HG02884 (cell line): ENCODE results near the gene TNFSF9.
"Not testable (repeated sequence)": the region's sequence is repeated elsewhere in the genome, so short reads cannot be mapped to it uniquely, and the experiment has no call there.

Experiments used
- ATAC-seq: cut with Tn5 transposase; IDR thresholded peaks from one replicate; pipeline ENCODE4 v1.9.1; 2021; ENCODE audit warnings: mild to moderate bottlenecking, moderate library complexity; ENCODE audit not compliant: unreplicated experiment

The TNFSF9 gene

DNA sequence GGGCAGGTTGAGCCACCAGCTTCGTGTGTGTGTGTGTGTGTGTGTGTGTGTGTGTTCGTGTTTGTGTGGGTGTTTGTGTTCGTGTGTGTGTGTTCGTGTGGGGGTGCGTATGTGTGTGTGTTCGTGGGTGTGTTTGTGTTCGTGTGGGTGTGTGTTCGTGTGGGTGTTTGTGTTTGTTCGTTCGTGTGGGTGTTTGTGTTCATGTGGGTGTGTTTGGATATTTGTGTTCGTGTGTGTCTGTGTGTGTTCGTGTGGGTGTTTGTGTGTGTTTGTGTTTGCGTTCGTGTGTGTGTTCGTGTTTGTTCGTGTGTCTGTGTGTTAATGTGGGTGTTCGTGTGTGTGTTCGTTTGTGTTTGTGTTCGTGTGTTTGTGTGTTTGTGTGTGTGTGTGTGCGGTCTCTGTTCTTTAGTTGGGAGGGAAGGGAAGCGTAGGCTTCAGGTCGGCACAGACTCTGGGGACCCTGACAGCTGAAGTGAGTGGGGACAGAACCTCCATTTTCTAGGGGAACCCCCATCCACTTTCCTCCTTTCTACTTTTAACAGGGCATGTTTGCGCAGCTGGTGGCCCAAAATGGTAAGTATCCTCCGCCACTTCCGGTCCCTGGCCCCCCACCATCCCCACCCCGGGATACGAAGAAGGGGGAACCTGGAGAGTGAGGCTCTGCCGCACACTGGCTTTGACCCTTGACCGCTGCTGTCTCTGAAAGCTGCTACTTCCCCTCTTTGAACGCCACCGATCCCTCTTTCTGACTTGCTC lies 1.6 kb downstream of the TNFSF9 start:
- ATAC-seq: no peak

DNA sequence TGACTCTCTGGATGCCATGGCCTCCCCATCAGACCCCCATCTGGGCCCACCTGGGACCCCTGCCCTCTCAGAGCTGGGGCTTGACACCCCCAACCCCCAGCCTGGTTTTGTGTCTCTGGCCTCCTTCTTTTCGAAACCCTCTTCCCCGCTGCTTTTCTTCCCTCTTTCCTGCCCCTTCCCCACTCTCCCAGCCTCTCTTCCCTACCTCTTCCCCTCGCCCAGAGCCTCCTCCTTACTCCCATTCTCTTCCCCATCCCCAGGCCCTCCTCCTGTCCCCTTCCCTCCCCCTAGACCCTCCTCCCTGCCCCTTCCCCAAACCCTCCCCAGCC lies 2.1 kb downstream of the TNFSF9 start:
- no peak for ATAC-seq

DNA sequence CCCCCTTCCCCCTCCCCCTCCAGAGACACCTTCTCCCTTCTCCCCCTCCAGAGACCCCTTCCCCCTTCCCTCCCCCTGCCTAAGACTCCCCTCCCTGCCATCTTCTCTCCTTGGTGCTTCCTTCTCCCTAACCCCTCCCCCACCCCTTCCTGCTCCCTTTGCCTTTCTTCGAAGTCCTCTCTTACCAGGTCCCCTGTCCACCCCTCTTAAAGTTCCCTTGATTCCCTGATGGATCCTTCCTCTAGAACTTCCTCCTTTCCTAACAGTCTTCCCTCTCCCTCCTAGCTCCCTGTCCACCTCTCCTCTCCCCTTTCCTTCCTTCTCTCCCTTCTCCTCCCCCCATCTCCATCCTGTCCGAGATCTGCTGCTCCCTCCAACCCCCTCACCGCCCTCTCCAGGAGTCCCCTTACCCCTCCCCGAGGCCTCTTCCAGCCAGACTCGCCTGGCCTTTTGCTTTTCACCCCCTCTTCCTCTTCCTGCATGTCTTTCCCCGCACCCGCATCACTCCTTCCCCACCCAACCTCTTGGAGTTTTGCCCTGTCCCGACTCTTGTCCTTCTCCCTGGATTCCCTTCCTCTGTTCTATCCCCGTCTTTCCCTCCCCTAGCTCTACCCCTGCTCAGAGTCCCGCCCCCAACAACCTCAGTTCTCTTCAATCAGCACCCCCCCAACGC lies 3.1 kb downstream of the TNFSF9 start:
- no peak for ATAC-seq

DNA sequence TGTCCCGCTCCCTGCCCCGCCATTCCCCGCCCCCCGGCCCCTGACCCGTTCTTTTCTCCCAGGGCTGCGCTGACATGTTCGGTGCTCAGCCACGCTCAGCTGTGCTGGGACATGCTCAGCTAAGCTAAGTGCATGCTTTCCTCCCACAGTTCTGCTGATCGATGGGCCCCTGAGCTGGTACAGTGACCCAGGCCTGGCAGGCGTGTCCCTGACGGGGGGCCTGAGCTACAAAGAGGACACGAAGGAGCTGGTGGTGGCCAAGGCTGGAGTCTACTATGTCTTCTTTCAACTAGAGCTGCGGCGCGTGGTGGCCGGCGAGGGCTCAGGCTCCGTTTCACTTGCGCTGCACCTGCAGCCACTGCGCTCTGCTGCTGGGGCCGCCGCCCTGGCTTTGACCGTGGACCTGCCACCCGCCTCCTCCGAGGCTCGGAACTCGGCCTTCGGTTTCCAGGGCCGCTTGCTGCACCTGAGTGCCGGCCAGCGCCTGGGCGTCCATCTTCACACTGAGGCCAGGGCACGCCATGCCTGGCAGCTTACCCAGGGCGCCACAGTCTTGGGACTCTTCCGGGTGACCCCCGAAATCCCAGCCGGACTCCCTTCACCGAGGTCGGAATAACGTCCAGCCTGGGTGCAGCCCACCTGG lies 3.7 kb downstream of the TNFSF9 start:
- ATAC-seq: no peak

DNA sequence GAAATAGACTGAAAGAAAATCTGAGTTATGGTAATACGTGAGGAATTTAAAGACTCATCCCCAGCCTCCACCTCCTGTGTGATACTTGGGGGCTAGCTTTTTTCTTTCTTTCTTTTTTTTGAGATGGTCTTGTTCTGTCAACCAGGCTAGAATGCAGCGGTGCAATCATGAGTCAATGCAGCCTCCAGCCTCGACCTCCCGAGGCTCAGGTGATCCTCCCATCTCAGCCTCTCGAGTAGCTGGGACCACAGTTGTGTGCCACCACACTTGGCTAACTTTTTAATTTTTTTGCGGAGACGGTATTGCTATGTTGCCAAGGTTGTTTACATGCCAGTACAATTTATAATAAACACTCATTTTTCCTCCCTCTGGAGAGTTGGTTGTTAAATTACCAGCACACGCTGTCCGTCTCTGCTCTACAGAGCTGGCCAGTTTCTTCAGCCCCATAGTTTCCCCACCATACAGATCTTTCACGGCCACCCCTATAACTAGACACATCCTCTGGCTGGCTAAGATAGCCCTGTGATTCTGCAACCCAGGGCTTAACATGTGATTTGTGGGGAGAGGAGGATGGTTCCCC lies 4.8 kb downstream of the TNFSF9 start:
- no peak for ATAC-seq

DNA sequence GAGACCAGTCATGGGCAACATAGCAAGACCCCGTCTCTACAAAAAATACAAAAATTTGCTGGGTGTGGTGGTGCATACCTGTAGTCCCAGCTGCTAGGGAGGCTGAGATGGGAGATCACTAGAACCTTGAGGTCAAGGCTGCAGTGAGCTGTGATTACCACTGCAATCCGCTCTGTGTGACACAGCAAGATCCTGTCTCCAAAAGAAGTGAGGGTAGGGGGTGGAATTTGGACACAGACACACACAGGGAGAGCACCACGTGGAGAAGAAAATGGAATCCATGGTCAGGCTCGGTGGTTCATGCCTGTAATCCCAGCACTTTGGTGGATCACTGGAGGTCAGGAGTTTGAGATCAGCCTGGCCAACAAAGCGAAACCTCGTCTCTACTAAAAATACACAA lies 8.7 kb downstream of the TNFSF9 start:
- ATAC-seq: no peak

DNA sequence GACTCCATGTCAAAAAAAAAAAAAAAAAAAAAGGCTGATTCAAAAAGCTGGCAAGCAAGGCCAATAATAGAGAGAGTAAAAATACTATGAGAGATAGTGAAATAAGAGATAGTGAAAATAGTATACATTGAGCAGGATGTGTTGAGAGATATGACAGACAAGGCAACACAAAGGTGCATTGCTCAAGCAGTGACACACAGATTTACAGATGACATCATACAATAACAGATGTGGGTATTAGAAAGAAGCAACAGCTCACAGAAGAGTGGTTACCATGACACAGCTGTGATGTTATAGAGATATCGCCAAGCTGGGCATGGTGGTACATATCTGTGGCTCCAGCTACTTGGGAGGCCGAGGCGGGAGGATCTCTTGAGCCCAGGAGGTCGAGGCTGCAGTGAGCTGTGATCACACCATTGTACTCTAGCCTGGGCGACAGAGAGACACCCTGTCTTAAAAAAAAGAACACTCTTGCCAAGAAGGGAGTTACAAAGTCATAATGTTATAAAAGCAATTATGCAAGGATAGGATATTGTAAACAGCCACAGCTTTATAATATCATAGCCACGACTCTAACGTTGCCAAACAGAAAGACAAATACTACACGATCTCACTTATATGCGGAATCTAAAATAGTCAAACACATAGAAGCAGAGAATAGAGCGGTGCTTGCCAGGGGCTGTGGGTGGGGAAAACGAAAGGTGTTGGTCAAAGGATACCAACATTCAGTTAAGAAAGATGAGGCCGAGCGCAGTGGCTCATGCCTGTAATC lies 10.3 kb downstream of the TNFSF9 start:
- no peak for ATAC-seq

DNA sequence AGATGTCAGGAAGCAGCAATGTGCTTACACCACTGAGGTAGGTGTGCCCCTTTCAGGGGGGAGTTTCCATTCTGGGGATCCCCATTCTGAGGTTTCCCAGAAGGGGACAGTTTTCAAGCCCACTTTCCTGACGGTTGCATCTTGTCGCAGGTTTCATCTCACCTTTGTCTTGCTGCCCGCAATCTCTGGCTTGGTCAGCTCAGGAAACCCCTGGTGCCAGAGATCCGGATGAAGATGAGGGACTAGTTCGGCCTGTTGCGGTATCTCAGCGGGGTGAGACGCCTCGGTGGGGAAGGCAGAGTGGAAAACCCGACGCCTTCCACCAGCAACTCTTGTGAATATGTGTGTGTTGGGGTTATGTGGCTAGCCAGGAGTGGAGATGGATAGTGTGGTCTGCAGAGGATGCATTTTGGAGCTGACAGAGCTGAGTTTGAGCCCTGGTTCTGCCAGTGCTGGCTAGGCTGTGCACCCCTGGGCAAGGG lies 13.1 kb downstream of the TNFSF9 start:
- no peak for ATAC-seq

DNA sequence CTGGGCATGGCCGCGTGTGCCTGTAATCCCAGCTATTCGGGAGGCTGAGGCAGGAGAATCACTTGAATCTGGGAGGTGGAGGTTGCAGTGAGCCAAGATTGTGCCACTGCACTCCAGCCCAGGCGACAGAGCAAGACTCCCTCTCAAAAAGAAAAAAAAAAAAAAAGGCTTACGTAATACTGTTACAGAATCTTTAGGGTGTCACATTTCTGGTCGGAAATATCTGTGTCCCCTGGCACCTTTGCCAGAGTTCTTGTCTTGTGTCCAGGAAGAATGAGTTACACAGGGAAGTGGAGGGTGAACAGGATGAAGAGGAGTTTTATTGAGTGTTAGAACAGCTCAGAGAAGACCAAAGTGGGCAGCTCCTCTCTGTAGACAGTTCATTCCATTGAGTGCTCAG lies 19.9 kb downstream of the TNFSF9 start:
- ATAC-seq: not testable (repeated sequence)

DNA sequence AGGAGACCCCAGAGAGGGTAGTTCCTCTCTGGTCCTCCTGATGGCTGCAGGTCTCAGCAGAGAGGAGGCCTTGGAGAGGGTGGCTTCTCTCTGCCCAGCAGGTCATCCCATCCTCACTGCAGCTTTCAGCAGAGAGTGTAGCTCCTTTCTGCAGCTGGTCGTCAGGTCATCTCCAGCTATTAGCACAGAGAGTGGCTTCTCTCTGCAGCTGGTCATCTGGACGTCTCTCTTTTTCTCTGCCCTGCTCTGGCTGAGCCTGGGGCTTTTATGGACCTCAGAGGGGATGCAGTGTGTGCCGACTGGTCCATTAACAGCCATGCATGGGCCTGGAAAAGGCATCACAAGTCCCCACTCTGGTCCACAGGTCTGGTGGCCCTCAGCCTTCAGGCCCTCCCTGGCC lies 20.3 kb downstream of the TNFSF9 start:
- no peak for ATAC-seq

DNA sequence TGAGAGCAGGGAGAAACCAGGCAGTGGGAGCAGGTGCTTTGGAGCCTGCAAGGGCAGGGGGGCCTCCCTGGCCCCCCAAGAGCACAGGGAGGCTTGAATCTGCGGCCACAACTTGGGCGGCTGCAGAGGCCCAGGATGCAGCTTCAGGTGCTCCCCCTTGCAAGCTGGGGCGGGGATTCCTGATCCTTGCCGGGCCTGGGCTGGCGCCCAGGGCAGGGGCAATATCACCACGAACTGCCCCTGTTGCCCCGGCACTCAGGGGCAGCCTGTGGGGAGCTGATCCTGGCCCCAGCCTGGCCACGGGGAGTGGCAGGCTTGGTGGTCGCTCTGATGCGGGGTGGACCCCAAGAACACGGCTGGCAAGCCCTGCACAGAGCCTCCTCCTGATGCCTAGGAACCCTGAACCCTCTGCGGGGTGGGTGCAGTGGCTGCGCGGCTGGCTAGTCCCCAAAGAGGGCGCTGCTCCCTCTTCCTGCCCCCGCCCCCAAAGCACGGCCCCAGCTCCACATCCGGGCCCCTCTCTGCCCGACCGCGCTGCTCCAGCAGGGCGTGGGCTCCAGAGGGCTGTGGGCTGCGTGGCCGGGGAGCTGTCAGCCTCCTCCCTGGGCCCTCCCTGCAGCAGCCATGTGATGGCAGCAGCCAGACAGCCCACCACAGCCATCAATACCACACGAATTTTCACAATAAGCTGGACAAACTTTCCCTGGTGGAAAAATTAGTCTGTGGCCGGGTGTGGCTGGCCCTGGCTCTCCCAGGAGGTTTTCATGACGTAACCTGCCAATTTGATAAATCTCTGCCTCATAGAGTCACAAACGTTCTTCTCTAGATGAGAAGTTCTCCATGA lies 21.0 kb downstream of the TNFSF9 start:
- no peak for ATAC-seq

DNA sequence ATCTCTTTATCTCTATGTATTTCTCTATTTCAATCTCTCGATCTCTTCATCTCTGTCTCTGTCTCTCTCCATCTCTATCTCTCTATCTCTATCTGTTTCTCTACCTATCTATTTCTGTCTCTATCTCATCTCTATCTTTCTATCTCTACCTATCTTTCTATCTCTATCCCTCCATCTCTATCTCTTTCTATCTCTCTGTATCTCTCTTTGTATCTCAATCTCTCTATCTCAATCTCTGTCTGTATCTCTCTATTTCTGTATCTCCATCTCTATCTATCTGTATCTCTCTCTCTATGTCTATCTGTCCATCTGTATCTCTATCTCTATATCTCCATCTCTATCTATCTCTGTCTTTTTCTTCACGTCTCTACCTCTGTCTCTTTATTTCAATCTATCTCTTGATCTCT lies 25.2 kb downstream of the TNFSF9 start:
- no peak for ATAC-seq

DNA sequence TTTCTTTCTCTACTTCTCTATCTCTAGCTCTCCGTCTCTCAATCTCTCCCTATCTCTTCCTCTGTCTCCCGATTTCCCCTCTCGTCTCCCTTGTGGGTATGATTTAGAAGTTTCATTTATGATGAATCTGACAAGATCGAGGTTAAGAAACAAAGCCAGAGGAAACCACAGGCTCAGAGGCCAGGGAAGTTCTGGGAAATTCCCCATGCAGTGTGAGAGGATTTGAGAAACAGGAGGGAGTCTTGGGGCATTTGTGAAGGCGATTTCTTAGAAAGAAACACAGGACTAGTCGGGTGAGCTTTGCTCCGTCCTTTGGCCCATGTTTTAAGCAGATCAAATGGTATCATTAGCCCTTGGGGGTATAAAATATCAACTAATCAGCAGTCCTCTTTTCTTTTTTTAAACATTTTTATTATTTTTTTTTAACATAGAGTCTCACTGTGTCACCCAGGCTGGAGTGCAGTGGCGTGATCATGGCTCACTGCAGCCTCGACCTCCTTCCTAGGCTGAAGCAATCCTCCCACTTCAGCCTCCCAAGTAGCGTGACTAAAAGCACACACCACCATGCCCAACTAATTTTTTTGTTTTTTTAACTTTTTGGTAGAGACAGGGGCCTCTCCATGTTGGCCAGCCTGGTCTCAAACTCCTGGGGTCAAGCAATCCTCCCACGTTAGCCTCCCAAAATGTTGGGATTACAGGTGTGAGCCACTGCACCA lies 25.8 kb downstream of the TNFSF9 start:
- ATAC-seq: no peak

DNA sequence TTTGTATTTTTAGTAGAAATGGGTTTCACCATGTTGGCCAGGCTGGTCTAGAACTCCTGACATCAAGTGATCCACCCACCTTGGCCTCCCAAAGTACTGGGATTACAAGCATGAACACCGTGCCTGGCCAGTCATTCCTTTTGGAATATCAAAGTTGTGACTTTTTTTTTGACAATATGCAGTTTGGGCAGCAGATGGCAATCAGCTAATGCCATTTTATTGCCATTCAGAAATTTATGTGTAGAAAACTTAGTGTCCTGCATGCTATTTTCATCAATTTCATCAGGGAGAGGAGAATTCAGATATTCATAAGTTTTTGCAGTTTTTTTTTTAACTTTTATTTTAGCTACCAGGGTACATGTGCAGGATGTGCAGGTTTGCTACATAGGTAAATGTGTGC lies 31.6 kb downstream of the TNFSF9 start:
- ATAC-seq: not testable (repeated sequence)

DNA sequence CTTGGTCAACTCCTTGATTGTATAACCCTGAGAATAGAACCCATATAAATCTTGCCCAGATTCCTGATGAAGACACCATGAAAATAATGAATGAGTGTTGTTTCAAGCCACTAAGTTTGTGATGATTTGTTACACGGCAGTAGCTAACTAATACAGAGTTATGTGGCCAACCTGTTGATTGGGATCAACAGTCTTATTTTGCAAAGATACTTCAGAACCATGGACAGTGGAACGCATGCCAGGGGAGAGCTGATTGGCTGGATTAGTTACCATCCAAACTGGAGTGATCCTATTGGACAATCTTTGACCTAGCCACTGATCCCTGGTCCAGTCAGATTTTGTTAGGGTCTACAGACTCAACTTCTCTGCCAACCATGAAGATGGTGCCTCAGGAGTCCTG lies 33.6 kb downstream of the TNFSF9 start:
- ATAC-seq: no peak

DNA sequence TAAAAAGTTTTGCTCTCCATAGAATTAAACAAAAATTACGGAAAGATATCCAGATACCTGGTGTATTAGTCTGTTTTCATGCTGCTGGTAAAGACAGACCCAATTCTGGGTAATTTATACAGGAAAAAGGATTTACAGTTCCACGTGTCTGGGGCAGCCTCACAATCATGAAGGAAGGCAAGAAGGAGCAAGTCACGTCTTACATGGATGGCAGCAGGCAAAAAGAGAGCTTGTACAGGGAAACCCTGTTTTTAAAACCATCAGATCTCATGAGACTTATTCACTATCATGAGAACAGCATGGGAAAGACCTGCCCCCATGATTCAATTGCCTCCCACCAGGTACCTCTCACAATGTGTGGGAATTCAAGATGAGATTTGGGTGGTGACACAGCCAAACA lies 35.9 kb downstream of the TNFSF9 start:
- not testable (repeated sequence) for ATAC-seq

DNA sequence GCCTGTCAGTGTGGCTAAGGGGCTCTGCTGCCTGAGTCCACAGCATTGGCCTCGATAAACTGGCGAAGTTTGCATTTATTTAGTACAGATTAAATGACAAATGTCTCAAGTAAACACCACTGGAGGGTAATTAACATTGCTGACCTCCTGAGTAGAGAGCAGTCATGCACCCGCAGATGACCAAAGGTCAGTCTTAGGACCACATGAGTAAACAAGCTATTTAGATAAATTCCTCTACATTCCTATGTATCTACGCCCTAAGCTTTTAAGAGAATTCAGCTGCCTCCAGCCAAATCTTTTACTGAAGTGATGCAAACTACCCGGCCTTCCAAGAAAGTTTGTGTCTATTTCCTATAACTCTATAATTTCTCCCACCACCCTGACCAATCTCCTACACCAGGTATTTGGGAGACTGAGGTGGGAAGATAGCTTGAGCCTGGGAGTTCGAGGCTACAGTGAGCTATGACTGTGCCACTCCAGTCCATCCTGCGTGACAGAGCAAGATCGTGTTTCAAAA lies 37.2 kb downstream of the TNFSF9 start:
- no peak for ATAC-seq

DNA sequence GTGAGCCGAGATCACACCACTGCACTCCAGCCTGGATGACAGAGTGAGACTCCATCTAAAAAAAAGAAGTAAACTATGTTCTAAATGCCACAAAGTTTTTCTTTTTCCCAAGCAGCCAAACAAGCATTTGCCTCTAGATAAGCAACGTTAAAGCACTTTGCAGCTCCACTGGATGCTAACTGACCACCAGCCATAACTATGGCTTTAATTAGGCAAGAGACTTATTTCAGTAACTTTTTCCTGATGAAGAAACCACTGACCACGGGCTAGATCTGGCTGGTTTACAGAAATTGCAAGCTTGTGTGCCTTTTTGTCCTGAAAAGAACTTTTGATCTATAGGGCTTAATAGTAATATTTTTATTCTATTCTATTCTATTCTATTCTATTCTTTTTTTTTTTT lies 38.0 kb downstream of the TNFSF9 start:
- no peak for ATAC-seq

DNA sequence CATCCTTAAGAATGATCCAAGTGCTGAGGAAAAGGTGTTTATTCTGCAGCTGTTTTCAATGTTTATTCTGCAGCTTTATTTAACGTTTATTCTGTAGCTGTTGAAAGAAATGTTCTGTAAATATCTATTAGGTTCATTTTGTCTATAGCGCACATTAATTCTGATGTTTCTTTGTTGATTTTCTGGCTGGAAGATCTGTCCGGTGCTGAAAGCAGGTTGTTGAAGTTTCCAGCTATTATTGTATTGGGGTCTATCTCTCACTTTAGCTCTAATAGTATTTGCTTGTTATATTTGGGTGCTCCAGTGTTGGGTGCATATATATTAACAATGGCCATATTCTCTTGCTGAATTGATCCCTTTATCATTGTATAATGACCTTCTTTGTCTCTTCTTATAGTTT lies 39.9 kb downstream of the TNFSF9 start:
- ATAC-seq: no peak
